ENCODE results near the gene BMP6. TPM values are rescaled to one million over a fixed set of nuclear protein-coding genes. Genes with fewer than 3 reads are reported as not detected.

The BMP6 gene
- total and polyA plus RNA-seq, 11 donors: 1.1 to 5.1 (median 2.7) TPM

- H3K4me3 ChIP-seq: no peak overlapping the region
- no peaks in the 10 kb centered on the region for H3K36me3 ChIP-seq
- TF ChIP-seq, protein P1, sequence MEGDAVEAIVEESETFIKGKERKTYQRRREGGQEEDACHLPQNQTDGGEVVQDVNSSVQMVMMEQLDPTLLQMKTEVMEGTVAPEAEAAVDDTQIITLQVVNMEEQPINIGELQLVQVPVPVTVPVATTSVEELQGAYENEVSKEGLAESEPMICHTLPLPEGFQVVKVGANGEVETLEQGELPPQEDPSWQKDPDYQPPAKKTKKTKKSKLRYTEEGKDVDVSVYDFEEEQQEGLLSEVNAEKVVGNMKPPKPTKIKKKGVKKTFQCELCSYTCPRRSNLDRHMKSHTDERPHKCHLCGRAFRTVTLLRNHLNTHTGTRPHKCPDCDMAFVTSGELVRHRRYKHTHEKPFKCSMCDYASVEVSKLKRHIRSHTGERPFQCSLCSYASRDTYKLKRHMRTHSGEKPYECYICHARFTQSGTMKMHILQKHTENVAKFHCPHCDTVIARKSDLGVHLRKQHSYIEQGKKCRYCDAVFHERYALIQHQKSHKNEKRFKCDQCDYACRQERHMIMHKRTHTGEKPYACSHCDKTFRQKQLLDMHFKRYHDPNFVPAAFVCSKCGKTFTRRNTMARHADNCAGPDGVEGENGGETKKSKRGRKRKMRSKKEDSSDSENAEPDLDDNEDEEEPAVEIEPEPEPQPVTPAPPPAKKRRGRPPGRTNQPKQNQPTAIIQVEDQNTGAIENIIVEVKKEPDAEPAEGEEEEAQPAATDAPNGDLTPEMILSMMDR (IDR thresholded peaks at IDR 0.05): no peak
- TF ChIP-seq POLR2A (IDR thresholded peaks at IDR 0.05): no peak
- no peak for DNase-seq
- H3K4me1 ChIP-seq: no peaks in the 10 kb centered on the region
- WGBS, 4 donors: 73 to 81% (median 76%) methylated on average over 6 of the region's 6 CpGs
- H3K27ac ChIP-seq: no peak overlapping the region
- H3K27me3 ChIP-seq: no peaks in the 10 kb centered on the region
- no peak for ATAC-seq
- no peaks in the 10 kb centered on the region for H3K9me3 ChIP-seq
- intact Hi-C loops (cut with DNase I): no loop called here
Measured at GRCh38 chr6:7798751-7799150, 72.9 kb downstream of the BMP6 start.

- Histone ChIP-seq H3K4me1 (peaks cover 0 to 6% (median 0%) of the 10 kb centered on the region in 12 donors), H3K9me3 (no peaks in the 10 kb centered on the region), H3K27me3 (peaks cover 0 to 4% (median 0%) of the 10 kb centered on the region in 9 donors), H3K27ac (no peak overlapping the region), H3K36me3 (no peaks in the 10 kb centered on the region), H3K4me3 (no peak overlapping the region)
- WGBS, 4 donors: 89 to 91% (median 90%) methylated on average over 3 of the region's 3 CpGs
- DNase-seq (no peak), ATAC-seq (peak in 1 of 4 donors; percentile 16)
- no peak for TF ChIP-seq POLR2A (IDR thresholded peaks at IDR 0.05)
- TF ChIP-seq, protein P1 (IDR thresholded peaks at IDR 0.05): no peak
- intact Hi-C loops (cut with DNase I): no loop called here
Measured at GRCh38 chr6:7802662-7803061, 76.8 kb downstream of the BMP6 start.

DNA sequence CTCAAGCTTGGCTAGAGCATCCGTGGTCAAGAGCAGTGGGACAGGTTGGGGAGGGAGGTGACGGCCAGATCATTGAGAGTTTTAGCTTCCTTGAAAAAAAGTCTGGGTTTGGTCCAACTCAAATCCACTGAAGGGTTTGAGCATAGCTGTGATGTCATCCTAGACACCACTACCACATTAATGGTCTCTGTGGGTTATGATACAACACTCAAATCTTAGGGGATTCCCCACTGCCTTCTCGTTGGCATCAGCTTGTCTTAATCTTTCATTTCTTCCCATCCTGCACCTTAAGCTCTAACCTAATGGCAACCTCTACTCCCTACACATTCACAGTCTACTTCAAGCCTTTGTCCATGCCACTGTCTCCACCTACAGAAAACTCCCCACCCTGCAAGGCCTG lies 77.3 kb downstream of the BMP6 start:
- WGBS, 4 donors: 83 to 89% (median 86%) methylated on average over 3 of the region's 3 CpGs
- peaks cover 0 to 6% (median 0%) of the 10 kb centered on the region in 12 donors for H3K4me1 ChIP-seq
- intact Hi-C loops (cut with DNase I): no loop called here
- H3K27me3 ChIP-seq: peaks cover 0 to 4% (median 0%) of the 10 kb centered on the region in 9 donors
- H3K4me3 ChIP-seq: no peak overlapping the region
- ATAC-seq: no peak
- no peaks in the 10 kb centered on the region for H3K36me3 ChIP-seq
- no peak for DNase-seq
- no peak overlapping the region for H3K27ac ChIP-seq
- no peaks in the 10 kb centered on the region for H3K9me3 ChIP-seq
- TF ChIP-seq, protein P1 (IDR thresholded peaks at IDR 0.05): no peak
- TF ChIP-seq POLR2A (IDR thresholded peaks at IDR 0.05): no peak

GRCh38 chr6:7805078-7805849 lies 79.4 kb downstream of the BMP6 start:
- no peak overlapping the region for H3K4me3 ChIP-seq
- H3K4me1 ChIP-seq: peaks cover 0 to 6% (median 0%) of the 10 kb centered on the region in 12 donors
- DNase-seq (no peak), ATAC-seq (no peak)
- no peak for TF ChIP-seq POLR2A (IDR thresholded peaks at IDR 0.05)
- TF ChIP-seq, protein P1 (IDR thresholded peaks at IDR 0.05): no peak
- intact Hi-C loops (cut with DNase I): no loop called here
- H3K27me3 ChIP-seq: peaks cover 0 to 4% (median 0%) of the 10 kb centered on the region in 9 donors
- H3K36me3 ChIP-seq: no peaks in the 10 kb centered on the region
- H3K27ac ChIP-seq: no peak overlapping the region
- 68 to 75% (median 72%) methylated on average over 11 of the region's 11 CpGs for whole genome bisulfite sequencing, 4 donors
- no peaks in the 10 kb centered on the region for H3K9me3 ChIP-seq

All from heart left ventricle (tissue), 16 donors.